T follicular helper cell (primary cell): ENCODE data around the gene CBFB.

Experiments
- DNase-seq: peaks from one replicate; pipeline ENCODE4 v3.0.0-alpha.2; 2020; ENCODE audit warnings: low read depth

The CBFB gene

DNA sequence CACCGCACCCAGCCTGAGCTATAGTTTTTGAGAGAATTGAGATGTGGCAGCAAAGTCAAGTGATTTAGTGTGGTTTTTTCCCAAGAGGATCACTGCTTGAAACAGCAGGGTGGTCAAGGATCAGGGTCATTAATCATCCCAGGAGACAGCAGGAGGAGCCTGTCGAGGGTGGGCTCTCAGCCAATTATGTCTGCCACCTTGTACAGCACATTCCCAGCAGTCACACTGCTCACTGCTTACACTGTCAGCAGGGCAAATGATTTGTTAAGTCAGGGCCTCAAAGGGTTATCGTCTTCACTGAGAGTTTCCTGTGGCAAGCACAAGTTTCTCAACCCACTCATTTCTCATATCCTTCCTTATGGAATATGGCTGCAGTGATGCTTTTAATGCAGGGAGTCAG is 108.7 kb downstream of the CBFB start:
- DNase-seq = no peak

DNA sequence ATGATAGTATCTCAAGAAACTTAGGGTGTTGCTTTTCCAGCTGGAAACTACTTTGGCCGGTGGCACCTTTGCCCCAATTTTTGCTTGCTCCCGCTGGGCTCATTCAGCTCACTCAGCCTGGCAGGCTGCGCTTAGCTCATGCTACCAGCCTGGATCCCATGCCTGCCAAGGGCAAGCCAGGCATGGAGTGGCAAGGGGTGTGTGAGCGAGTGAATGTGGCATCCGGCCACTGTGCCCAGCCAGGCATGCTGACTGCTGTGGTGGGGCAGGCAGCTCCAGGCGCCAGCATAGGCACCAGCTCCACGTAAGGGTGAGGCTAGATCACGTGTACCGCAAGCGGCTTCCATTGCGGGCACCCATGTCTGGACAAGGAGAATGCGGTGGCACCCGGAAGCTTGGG is 112.4 kb downstream of the CBFB start:
- DNase-seq = no peak

DNA sequence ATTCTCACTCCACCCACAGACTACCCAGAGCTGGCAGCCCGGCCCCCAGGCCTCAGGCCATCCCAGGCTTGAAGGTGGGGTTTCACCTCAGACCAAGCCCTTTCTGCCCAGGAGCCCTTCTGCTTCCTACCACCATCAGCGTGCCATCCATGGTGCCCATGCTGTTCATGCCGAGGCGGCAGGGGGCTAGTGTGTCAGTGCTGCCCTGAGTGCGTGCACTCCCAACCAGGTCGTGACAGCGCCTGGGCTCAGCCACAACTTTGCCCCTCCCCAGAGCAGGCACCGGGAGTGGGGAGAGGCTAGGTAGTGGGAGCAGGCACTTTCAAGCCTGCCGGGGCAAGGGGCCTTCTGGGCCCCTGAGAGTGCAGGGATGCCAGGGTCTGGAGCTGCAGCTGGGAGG is 113.4 kb downstream of the CBFB start:
- DNase-seq = no peak

DNA sequence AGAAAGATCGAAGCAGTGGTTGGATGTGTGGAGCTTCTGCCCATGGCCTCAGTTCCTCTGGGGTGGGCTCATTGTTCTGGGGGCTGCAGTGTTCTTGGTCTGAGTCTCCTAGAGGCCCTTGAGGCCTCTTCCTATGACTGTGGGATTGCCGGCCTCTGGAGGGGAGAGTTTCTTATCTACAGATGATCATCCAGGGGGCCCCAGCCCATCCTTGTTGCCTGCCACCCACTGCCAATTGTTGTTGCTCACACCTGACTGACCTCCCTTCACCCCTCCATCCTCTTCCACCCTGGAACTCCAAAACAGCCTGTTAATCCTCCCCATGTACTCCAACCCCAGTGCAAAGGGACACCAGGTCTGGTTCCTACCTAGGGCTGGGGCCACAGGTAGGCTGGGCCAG is 116.0 kb downstream of the CBFB start:
- no peak for DNase-seq

DNA sequence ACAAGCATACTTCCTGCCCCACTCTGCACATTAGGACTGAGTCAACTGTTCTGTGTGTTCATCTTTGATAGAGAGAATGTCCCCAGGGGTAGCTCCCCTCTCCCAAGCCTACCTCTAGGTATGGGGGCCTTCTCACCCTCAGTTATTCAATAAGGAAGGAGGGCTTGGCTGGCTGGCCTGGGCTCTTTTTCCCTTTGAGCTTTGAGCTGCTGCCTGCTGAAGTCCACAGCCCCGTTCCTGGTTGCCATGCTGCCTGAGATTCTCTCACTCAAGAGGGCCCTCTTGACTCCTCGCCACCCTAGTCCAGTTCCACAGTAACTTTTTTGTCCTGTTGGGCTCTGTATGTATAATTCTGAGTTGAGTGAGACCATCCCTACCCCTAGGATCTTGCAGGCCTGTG is 116.8 kb downstream of the CBFB start:
- DNase-seq = no peak

DNA sequence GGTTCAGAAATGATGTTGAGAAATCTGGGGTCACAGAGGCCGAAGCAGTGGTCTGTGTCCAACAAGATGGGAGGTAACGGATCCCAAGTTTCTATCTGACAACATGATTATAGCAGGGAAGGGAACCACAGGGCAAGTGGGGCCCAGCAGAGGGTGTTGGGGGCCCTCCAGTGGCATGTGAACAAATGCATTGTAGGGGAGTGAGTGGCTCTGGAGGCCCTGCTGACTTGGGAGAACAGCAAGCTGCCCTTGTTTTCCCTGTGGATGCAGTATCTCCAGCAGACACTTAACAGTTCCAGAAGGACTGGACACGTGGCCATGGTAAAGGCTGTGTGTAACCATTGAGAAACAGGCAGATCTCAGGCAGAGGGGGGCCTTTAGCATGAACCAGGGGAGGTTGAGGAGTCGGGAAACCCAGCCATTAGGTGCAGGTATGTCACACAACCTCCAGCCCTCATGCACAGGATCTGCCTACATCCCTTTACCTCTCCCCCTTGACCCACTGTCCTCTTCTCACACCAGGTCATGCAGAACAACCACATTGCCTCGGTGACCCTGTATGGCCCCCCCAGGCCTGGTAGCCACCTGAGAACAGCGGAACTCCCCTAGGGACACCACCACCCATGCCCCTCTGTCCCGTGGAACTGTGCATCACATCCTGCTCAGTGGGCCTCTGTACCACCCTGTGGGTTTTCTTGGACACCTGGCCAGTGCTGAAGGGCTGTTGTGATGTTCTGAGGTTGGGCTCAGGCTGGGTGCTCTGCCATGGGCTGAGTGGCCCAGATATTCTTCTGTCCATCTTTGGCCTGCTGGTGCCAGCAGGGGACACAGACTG is 117.8 kb downstream of the CBFB start:
- no peak for DNase-seq

DNA sequence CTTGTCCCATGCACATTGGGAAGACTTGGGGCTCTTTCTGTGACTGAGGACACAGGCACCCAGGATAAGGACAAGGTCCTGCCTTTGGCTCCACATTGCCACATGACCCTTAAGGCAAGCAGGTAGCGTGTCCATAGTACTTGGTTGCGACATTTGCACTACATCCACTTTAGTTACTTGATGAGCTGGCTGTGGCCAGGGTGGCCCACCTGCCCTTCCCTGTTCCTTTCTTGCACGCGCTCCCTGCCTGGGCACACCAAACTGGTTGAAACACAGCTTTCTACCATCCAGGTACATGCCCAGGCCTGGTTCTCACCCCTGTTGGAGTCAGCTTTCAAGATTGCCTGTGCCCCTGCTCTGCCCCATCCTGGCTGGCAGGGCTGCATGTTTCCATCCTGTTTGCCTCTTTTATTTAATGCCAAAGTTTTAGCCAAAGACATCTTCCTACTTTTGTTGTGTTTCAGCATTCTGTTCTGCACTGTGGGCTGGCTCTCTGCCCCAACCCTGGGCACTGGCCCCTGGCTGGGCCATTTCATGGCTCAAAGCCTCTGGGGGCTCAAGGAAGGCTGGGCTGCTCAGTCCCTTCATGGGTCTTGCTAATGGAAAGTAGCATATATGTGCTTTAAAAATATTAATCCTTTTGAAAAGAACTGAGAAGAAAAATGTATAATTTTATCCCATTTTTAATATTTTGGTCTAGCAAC is 118.6 kb downstream of the CBFB start:
- no peak for DNase-seq

DNA sequence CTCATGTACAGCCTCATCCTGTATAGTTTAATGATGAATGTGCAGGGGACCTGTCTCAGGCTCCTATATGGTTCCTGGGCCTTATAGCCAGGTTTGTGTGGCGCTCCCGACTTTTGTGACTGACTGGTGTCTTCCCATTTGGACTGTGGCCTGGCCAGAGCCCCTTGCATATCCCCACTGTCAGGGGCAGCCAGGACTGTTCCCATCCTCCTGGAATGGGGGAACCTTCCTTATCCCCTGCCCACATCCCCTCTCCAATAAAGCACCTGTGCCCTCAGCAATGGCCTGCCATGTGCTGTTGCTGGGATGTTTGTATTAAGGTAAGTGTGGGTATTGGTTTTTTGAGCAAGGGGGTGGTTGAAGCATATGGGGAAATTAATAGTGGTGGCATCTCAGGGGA is 119.3 kb downstream of the CBFB start:
- no peak for DNase-seq

DNA sequence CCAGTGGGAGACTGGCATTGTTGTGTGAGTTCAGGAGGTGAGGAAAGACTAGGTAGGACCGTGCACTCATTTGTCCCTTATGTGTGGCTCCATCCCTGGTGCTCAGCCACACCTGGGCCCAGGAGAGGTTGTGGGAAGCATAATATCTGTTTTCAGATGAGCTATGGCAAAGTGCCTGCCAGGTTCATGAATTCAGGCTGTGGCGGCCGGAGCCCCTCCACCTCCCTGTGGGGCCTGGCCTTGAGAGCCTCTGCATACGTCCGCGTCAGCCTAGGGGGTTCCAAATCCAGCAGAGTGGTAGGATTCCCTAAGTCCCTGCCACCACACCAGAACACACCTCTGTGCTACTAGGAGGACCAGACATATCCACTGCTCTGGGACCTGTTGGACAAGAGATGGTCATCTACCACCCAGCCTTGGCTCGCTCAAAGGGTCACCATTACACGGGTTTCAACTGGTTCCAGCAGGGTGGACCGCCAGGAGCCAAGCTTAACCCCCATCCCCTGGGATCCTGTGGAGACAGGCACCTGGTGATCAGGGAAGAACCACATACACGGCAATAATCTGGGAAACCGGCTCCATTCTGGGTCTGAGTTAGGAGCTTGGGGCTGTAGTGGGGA is 119.8 kb downstream of the CBFB start:
- no peak for DNase-seq

DNA sequence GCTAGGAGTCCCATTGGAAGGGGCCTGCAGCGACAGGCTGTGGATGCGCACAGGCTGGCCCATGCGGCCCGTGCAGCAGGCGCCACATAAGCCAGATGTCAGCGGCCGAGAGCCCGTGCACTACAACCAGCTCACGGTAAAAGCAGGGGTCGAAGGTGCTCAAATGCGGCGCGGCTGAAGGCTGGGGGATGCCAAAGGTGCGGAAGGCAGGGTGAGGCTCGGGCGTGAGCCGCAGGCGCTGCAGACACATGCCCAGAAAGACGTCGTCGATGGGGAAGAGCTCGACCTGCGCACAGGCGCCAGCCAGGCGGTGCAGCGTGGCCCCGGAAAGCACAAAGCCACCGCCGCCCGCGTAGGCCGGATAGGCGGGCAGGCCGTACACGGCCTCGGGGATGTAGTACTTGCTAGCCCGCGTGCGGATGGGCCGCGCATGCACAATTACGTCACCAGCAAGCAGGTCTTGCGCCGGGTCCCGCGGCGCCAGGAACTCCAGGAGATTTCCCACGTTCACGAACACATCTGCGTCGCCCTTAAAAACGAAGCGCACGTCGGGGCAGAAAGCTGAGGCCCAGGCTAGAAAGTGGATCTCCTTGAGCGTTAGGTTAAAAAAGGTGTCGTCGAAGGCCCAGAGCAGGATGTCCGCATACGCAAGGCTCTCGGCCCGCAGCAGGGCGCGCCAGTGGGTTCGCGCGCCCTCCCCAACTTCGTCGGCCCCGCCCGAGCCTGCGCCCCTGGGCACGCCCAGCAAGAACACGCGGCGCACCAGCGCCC is 120.5 kb downstream of the CBFB start:
- no peak for DNase-seq

DNA sequence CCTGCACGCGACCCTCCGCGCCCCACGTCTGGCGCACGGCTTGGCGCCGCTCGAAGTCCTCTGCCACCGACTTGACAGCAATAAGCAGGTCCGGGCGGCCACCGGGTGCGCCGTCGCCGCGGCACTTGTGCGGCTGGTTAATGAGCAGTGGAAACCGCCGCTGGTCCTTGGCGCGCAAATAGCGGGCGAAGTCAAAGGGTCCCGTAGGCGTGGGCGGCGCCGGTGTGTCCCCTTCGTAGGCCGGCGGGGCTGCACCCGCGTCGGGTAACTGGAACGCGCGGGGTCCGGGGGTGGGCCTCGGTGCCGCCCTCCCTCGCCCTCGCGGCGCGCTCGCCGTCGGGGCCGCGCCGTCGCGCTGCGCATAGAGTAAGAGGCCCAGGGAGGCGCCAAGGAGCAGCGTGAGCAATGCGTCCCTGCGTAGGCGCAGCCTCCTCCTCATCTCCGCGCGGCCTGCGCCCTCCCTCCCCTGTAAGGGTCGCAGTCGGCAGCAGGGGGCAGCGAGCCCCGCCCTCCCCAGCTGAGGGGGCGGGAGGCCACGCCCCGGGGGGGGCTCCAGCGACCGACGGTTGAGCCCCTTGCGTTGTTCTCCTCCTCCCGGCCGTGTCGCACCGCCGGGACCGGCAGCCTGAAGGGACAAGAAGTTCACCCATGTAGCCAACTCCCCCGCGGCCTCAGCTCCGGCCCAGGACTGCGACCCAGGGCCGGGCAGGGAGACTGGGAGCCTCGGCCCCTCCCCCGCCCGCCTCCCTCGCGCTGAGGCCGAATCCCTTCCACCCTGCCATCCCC is 121.3 kb downstream of the CBFB start:
- DNase-seq = no peak
